Smooth muscle cell (in vitro differentiated cells): ENCODE data around the gene CAMK1G. TPM values are rescaled to one million over a fixed set of nuclear protein-coding genes. Genes with fewer than 3 reads are reported as not detected.
A peak's percentile ranks its signal among the peaks of the same experiment; 100 is the strongest.

ENCODE experiments used
- DNase-seq: peaks from one replicate; lab custom pipeline; 2025; ENCODE audit not compliant: unreplicated experiment; lab: John Stamatoyannopoulos, UW
- H2AFZ ChIP-seq: fragments of 200-600 bp; sonication (generic); 2 replicates; pipeline ENCODE4 v1.6.0; 2016; ENCODE audit warnings: antibody characterized with exemption, low read depth, mild to moderate bottlenecking
- H3F3A ChIP-seq: fragments of 200-600 bp; sonication (generic); 2 replicates; pipeline ENCODE4 v1.6.0; 2017; ENCODE audit warnings: antibody characterized with exemption, low read depth
- H3K27ac ChIP-seq: fragments of 200-600 bp; sonication (generic); 2 replicates; pipeline ENCODE4 v1.5.1; 2016; ENCODE audit warnings: low read depth, mild to moderate bottlenecking
- H3K27me3 ChIP-seq: fragments of 200-600 bp; sonication (generic); 2 replicates; pipeline ENCODE4 v1.6.1; 2016; ENCODE audit warnings: low read depth, mild to moderate bottlenecking
- H3K36me3 ChIP-seq: fragments of 200-600 bp; sonication (generic); 2 replicates; pipeline ENCODE4 v1.5.1; 2016; ENCODE audit warnings: low read depth
- H3K4me1 ChIP-seq: fragments of 200-600 bp; sonication (generic); 2 replicates; pipeline ENCODE4 v1.5.1; 2016; ENCODE audit warnings: low read depth
- H3K4me2 ChIP-seq: fragments of 200-600 bp; sonication (generic); 2 replicates; pipeline ENCODE4 v1.6.0; 2016; ENCODE audit warnings: mild to moderate bottlenecking
- H3K4me3 ChIP-seq: fragments of 200-600 bp; sonication (generic); 2 replicates; pipeline ENCODE4 v1.5.1; 2016; ENCODE audit warnings: mild to moderate bottlenecking
- H3K79me2 ChIP-seq: fragments of 200-600 bp; sonication (generic); 2 replicates; pipeline ENCODE4 v1.6.0; 2016; ENCODE audit warnings: low read depth, mild to moderate bottlenecking
- H3K9ac ChIP-seq: fragments of 200-600 bp; sonication (generic); 2 replicates; pipeline ENCODE4 v1.6.0; 2016; ENCODE audit warnings: low read depth
- H3K9me3 ChIP-seq: fragments of 200-600 bp; sonication (generic); replicated peaks from 2 replicates; pipeline ENCODE4 v1.5.1; 2016; ENCODE audit warnings: low read depth
- H4K20me1 ChIP-seq: fragments of 200-600 bp; sonication (generic); 2 replicates; pipeline ENCODE4 v1.6.0; 2016; ENCODE audit warnings: low read depth
- CTCF ChIP-seq: fragments of 200-600 bp; sonication (generic); IDR thresholded peaks from 2 replicates; pipeline ENCODE4 v1.5.1; 2017; ENCODE audit warnings: borderline replicate concordance, mild to moderate bottlenecking, antibody characterized with exemption; ENCODE audit not compliant: insufficient read depth, poor library complexity, severe bottlenecking
- WGBS: methylation state at CpG from one replicate; pipeline ENCODE4 v1.1.7; 2016; ENCODE audit warnings: low lambda C conversion rate; 5-methylcytosine and 5-hydroxymethylcytosine counted together
- polyA plus RNA-seq: library from polyadenylated mRNA; unstranded; fragments of >200 nt; fragmentation: Nextera tagmentation; extraction: Ambion mirVana; gene quantifications from 2 replicates; pipeline ENCODE4 v1.2.1, GENCODE V29; 2016
- total RNA-seq: library from RNA; depleted of rRNA; stranded (reverse); fragments of >200 nt; gene quantifications from 2 replicates; pipeline ENCODE4 v1.2.3, GENCODE V29; 2014

Gene CAMK1G
- total and polyA plus RNA-seq, 2 experiments from 2014 or later, result 0.13 TPM; not detected in 1

GRCh38 chr1:209655411-209656231, 72.1 kb downstream of the CAMK1G start:
- H3K27ac ChIP-seq, result peak overlapping the region; percentile 9

GRCh38 chr1:209657140-209657879, 73.8 kb downstream of the CAMK1G start:
- H3F3A ChIP-seq, result no peaks in the 10 kb centered on the region
- H3K4me3 ChIP-seq, result no peak overlapping the region
- no peak overlapping the region for H2AFZ ChIP-seq
- DNase-seq, result no peak
- H3K36me3 ChIP-seq, result no peaks in the 10 kb centered on the region
- H3K9me3 ChIP-seq, result no peaks in the 10 kb centered on the region
- peaks cover 9% of the 10 kb centered on the region for H3K4me1 ChIP-seq
- no peaks in the 10 kb centered on the region for H3K79me2 ChIP-seq
- no peak overlapping the region for H3K4me2 ChIP-seq
- no peak for TF ChIP-seq CTCF
- no peak overlapping the region for H3K9ac ChIP-seq
- H4K20me1 ChIP-seq, result no peaks in the 10 kb centered on the region
- WGBS, result 82% methylated on average over 9 of the region's 9 CpGs
- H3K27ac ChIP-seq, result no peak overlapping the region
- H3K27me3 ChIP-seq, result no peaks in the 10 kb centered on the region

More at GRCh38 chr1:209655411-209656231, 72.1 kb downstream of the CAMK1G start:
- Histone ChIP-seq H2AFZ (no peak overlapping the region), H3F3A (no peaks in the 10 kb centered on the region), H3K9ac (no peak overlapping the region), H3K4me2 (no peak overlapping the region), H3K4me3 (no peak overlapping the region), H3K79me2 (no peaks in the 10 kb centered on the region), H4K20me1 (no peaks in the 10 kb centered on the region), H3K9me3 (no peaks in the 10 kb centered on the region), H3K27me3 (no peaks in the 10 kb centered on the region), H3K36me3 (no peaks in the 10 kb centered on the region), H3K4me1 (peaks cover 9% of the 10 kb centered on the region)
- no peak for DNase-seq
- WGBS, result 91% methylated on average over 9 of the region's 9 CpGs
- TF ChIP-seq CTCF, result no peak

- H4K20me1 ChIP-seq, result no peaks in the 10 kb centered on the region
- no peak overlapping the region for H3K27ac ChIP-seq
- H3K79me2 ChIP-seq, result no peaks in the 10 kb centered on the region
- H3K4me2 ChIP-seq, result no peak overlapping the region
- DNase-seq, result no peak
- no peak overlapping the region for H2AFZ ChIP-seq
- no peaks in the 10 kb centered on the region for H3K36me3 ChIP-seq
- H3K9me3 ChIP-seq, result no peaks in the 10 kb centered on the region
- no peaks in the 10 kb centered on the region for H3F3A ChIP-seq
- peaks cover 9% of the 10 kb centered on the region for H3K4me1 ChIP-seq
- H3K4me3 ChIP-seq, result no peak overlapping the region
- no peak for TF ChIP-seq CTCF
- WGBS, result 71% methylated on average over 5 of the region's 5 CpGs
- no peaks in the 10 kb centered on the region for H3K27me3 ChIP-seq
- H3K9ac ChIP-seq, result no peak overlapping the region
Observed at GRCh38 chr1:209657918-209658317, 74.4 kb downstream of the CAMK1G start.
